ENCODE data around the gene FOXL3.
A peak's percentile ranks its signal among the peaks of the same experiment; 100 is the strongest.
"Not testable (repeated sequence)": the region's sequence is repeated elsewhere in the genome, so short reads cannot be mapped to it uniquely, and the experiment has no call there.

Gene FOXL3

DNA sequence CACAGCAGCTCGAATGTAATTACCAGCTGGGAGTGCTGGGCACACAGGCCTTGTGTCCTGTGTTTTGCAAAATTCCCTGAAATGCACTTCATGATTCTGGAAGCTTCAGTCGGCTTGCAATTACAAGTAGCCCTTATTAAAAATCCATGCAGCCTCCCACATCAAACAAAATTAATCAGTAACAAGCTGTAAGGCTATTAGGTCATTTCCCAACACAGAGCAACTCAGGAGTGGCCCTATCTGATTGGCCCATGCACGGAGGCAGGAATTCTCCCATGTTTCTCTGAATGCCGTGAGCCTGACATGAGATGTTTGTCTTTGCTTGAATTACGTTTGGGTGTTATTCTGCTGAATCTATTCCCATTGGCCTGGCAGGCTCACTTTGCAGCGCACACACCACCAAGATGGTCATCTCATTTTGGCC is 36.9 kb downstream of the FOXL3 start:
- no peak for DNase-seq

DNA sequence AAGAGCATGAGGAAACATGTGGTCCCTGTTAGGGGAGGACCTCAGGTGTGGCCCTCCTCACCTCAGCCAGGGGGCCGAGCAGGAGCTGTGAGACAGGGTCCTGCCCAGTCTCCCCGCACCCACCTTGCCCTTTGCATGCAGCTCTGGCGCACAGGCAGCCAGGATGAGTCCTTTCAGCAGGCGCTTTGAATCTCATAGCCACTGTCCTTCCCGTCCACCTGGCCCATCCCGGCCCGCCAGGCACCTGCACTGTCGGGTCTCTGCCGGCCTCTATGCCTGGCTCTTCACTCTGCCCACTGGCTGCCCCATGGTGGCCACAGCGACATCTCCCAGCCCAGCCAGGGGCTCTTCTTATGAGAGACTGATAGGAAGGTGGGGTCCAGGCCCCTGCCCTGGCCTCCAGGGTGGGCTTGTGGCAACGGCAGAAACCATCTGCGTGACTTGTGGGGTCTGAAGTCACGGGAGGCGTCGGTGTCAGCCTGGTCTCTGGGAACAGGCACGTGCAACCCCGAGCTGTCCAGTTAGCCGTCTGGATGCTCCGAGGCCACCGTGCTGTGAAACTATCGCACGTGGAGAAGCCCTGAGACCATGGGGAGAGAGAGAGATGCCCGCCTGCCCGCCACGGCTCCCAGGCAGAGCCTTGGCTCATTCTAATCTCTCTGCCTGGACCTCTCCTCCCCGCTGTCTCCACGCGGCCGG is 37.4 kb downstream of the FOXL3 start:
- DNase-seq = no peak

GRCh38 chr7:327991-328702 is 38.2 kb downstream of the FOXL3 start:
- DNase-seq = no peak

GRCh38 chr7:329691-330281 is 39.8 kb downstream of the FOXL3 start:
- DNase-seq = no peak

DNA sequence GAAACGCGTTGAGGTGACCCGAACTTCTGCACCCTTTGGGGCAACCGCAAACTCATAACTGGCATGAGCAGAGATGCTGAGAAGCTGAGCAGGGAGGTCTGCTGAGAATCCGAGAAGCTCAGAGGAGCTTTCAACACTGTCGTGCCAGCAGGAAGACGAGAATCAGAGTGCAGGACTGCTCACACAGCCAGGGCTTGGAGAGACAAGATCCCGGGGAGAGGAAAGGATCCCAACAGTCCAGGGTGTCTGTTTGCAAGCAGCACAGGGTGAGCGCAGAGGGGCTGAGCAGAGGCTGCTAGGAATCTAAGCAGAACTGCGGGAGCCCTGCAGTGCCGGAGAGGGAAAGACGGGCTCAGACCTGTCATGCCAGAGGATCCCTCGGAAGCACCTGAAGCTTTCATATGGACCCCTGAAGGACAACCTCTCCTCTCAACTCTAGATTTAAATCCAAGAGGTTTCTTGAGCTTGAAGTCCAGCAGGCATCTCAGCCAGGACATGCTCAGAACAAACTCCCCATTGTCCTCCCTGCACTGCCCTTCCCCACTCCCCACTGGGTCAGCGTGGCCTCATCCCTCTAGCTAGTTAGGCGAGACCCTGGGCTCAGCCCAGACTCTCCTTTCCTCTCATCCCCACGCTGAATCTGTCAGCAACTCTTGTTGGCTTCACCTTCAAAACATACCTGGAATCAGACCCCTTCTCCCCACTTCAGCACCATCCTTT is 40.7 kb downstream of the FOXL3 start:
- DNase-seq = no peak

- DNase-seq = no peak
Measured at GRCh38 chr7:332020-332517, 42.1 kb downstream of the FOXL3 start.

GRCh38 chr7:332646-333392 is 42.8 kb downstream of the FOXL3 start:
- peak; percentile 74 for DNase-seq

GRCh38 chr7:333393-333764 is 43.4 kb downstream of the FOXL3 start:
- no peak for DNase-seq

- no peak for DNase-seq
Measured at GRCh38 chr7:334618-335357, 44.8 kb downstream of the FOXL3 start.

DNA sequence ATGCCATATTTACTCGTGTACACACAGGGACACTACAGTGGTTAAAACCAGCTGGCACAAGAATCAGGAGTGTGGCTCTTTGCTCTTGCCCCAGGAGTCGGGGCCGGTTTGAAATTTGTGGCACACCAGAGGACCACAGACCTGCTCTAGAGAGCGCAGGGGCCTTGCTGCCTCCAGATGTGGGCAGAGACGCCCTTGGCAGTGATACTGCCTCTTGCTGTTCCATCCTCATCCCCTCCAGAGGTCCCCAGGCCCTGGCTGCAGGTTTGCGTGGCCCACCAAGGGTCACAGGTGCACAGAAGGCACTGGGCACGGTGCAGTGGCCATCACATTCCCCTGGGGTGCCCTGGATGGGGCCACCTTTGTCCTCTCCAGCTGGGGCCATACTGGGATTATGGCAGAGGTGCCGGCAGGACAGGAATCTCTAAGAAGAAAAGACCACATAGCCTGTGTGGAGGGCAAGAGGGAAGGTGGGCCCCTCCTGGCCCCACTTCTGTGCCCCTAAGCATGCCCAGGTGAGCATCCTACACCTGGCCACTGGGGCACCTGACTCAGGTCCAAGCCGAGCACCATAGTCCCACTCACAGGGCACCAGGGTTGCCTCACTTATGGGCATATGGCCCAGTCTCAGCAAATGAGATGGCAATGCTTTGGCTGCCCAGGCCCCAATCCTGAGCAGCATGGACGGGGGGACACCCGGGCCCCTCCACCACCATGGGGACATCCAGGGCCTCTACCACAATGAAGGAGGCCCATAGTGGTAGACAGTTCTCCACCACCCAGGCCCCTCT is 45.6 kb downstream of the FOXL3 start:
- DNase-seq = no peak

GRCh38 chr7:336149-336533 is 46.2 kb downstream of the FOXL3 start:
- DNase-seq = not testable (repeated sequence)

DNA sequence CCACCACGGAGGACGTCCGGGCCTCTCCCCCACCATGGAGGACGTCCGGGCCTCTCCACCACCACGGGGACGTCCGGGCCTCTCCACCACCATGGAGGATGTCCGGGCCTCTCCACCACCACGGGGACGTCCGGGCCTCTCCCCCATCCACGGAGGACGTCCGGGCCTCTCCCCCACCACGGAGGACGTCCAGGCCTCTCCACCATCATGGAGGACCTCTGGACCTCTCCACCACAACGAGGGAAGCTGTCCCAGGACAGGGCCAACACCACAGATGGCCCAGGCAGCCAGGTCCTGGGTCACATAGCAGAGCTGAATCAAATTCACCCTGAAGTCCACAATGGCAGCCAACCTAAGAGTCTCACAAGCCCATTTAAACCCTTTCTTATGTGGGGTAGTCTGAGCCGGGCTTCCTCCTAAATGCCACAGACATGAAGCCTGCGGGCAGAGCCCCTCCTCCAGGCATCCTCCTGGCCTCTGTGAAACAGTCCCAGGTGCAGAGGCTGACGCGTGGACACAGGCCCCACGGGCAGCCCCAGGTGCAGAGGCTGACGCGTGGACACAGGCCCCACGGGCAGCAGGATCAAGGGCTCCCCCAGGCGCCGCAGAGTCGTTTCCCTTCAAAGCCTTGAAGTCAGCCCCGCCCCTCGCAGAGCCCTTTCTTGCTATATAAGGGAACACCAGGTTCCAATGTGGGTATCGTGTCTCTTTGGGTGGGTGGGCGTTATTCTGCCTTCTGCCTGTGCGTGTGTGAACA is 47.0 kb downstream of the FOXL3 start:
- DNase-seq = no peak

GRCh38 chr7:337567-337951 is 47.6 kb downstream of the FOXL3 start:
- DNase-seq = no peak

- DNase-seq = no peak
Measured at GRCh38 chr7:338295-339061, 48.5 kb downstream of the FOXL3 start.

DNA sequence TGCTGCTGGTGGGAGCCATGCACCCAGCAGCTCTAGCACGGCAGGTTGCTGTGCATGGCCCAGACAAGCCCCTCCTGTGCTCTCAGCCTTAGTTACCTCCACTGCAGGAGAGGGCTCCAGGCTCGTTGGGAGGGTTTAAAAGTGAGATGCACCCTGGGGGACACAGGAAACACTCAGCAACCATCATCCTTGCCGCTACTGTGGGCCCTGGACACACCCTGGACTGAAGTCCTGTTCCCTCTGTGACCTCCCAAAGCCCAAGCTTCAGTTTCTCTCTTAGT is 49.0 kb downstream of the FOXL3 start:
- no peak for DNase-seq

GRCh38 chr7:339696-340095 is 49.7 kb downstream of the FOXL3 start:
- no peak for DNase-seq

DNA sequence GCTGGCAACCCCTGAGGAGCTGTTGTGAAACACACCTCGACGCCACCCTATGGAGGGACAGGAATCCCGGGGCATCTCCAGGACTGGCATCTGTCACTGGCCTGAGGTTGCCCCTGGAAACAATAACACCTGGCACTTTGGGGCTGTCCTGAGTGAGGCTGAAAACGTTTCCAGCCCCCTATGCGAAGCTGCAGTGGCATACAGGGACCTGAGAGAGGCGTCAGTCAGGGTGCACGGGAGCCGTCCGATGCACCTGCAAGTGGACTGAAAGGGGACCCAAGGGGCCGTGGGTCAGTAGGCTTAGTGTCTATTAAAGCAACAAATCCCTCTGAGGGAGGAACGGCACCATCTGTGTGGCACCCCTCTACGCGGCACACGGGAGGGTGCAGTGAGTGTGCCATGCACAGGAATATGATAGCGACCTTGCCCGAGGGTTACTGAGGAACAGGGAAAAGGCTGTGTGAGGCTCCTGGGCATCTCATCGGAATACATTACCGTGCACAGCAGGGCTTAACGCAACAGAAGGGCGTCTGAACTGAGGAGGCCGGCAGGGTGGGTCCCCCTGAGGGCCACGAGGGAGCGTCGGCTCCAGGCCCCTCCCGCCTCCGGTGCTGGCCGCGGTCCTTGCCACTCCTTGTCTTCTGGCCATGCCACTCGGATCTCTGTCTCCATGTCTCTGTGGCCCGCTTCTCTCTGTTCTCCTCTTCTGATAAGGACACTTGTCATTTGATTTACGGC is 50.4 kb downstream of the FOXL3 start:
- no peak for DNase-seq

All from CD4-positive, alpha-beta T cell treated with Interleukin-15 for 1 hour (primary cell).